Iris pigment epithelial cell (primary cell): ENCODE results near the gene SERPINB10.

Source experiments
- DNase-seq: peaks from one replicate; pipeline ENCODE4 v3.0.0-alpha.2; 2011; ENCODE audit warnings: low read depth

The SERPINB10 gene

GRCh38 chr18:63907664-63908063 is at the start of gene SERPINB10:
Gene SERPINB10 (plus strand): TSS chr18:63907958. CDS start chr18:63915511, 7,553 bp downstream.
- DNase-seq, result no peak

GRCh38 chr18:63858456-63858855 is 49.3 kb upstream of the SERPINB10 start:
- no peak for DNase-seq

GRCh38 chr18:63859781-63860475 is 47.8 kb upstream of the SERPINB10 start:
- no peak for DNase-seq

- no peak for DNase-seq
Observed at GRCh38 chr18:63860531-63860930, 47.2 kb upstream of the SERPINB10 start.

GRCh38 chr18:63867368-63868125 is 40.2 kb upstream of the SERPINB10 start:
- no peak for DNase-seq

- no peak for DNase-seq
Observed at GRCh38 chr18:63868546-63868945, 39.2 kb upstream of the SERPINB10 start.

- DNase-seq, result peak; percentile 55
Observed at GRCh38 chr18:63869374-63869773, 38.4 kb upstream of the SERPINB10 start.

- peak; percentile 16 for DNase-seq
Observed at GRCh38 chr18:63869851-63870250, 37.9 kb upstream of the SERPINB10 start.

GRCh38 chr18:63871836-63872235 is 35.9 kb upstream of the SERPINB10 start:
- DNase-seq, result no peak

GRCh38 chr18:63872586-63872985 is 35.2 kb upstream of the SERPINB10 start:
- no peak for DNase-seq

GRCh38 chr18:63878343-63878742 is 29.4 kb upstream of the SERPINB10 start:
- peak; percentile 66 for DNase-seq

GRCh38 chr18:63878925-63879324 is 28.8 kb upstream of the SERPINB10 start:
- DNase-seq, result no peak

- peak; percentile 33 for DNase-seq
Observed at GRCh38 chr18:63879709-63880108, 28.0 kb upstream of the SERPINB10 start.

GRCh38 chr18:63881851-63882250 is 25.9 kb upstream of the SERPINB10 start:
- peak; percentile 59 for DNase-seq

- DNase-seq, result peak; percentile 97
Observed at GRCh38 chr18:63882333-63883141, 25.2 kb upstream of the SERPINB10 start.

GRCh38 chr18:63883617-63884016 is 24.1 kb upstream of the SERPINB10 start:
- peak; percentile 15 for DNase-seq

GRCh38 chr18:63887424-63887823 is 20.3 kb upstream of the SERPINB10 start, which contains the start of gene SERPINB2:
Gene SERPINB2 (plus strand): TSS chr18:63887705. CDS start chr18:63891445, 3,740 bp downstream.
- DNase-seq, result no peak

- no peak for DNase-seq
Observed at GRCh38 chr18:63888470-63889190, 19.1 kb upstream of the SERPINB10 start.

GRCh38 chr18:63889626-63890025 is 18.1 kb upstream of the SERPINB10 start:
- no peak for DNase-seq

- DNase-seq, result no peak
Observed at GRCh38 chr18:63890237-63890949, 17.4 kb upstream of the SERPINB10 start.

- no peak for DNase-seq
Observed at GRCh38 chr18:63890950-63891304, 16.8 kb upstream of the SERPINB10 start.
